ENCODE results near the gene CHAT.

Gene CHAT

DNA sequence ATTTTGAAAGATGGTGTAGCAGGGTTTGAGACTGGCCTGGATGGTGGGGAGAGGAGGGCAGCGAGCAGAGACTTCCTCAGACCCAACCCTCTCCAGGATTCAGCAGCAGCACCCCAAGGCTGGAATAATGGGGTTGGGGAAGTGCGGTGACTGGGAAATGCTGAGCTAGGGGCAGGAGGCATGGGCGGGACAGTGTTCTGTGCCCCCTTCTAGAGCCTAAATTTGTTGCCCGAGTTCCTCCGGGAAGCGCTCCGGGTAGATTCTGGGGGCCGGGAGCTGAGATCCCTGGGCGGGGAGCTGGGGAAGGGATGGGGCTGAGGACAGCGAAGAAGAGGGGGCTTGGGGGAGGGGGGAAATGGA is at the start of gene CHAT:
CHAT (plus strand) TSS at position 156 of the 360 bp plus-strand sequence; CDS start at position 309, 153 bp downstream.
- no peak for DNase-seq

DNA sequence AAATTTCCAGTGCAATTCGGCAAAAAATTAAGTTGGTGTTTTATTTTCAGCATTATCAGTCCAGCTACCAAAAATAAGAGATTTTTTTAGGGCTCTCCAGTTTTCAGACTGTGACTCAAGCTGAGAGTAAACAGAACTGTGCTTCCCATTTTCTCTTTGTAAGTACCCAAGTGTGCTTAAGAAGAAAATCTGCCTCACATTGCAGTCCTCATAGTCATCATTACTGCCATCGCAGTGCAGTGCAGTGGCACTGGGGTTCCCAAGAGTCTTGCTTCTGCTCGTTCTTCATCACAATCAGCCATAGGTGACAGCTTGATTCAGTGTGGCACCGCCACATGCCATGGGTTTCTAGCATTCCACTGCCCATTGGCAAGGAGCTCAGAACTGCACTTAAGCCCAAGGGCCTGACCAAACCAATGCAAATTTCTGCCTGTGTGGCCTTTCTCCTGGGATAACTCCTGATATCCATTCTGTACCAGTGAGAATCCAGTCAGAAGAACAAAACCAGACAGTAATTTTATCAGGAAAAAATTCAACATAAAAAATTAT is 49.3 kb upstream of the CHAT start:
- DNase-seq: no peak

DNA sequence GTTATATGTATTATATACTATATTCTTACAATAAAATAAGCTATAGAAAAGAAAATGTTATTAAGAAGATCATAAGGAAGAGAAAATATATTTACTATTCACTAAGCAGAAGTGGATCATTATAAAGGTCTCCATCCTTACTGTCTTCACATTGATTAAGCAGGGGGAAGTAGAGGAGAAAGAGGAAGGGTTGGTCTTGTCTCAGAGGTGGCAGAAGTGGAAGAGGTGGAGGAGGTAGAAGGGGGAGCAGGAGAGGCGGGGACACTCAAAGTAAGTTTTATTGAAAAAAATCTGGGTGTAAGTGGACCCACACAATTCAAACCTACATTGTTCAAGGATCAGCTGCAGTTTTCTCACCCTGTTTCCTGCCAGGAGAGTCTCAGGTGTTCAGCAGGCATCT is 46.0 kb upstream of the CHAT start:
- DNase-seq: no peak

DNA sequence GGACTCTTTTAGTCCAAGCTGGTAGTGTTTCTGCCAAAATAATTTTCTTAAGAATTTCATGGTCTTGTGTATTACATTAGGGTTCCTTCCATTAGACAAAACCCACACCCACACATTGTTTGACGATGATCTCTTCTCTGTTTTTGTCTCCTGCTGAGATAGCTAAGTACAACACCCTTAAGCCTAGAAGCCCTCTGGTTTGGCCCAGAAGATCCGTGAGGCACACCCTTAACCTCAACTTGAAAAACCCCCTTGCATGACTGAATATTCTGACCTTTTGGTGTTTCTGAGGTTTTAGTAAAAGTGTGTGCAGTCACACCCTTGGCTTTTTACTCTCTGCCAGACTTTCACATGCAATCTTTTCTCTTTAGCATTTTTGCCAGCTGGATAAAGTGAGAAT is 45.6 kb upstream of the CHAT start:
- DNase-seq: no peak

DNA sequence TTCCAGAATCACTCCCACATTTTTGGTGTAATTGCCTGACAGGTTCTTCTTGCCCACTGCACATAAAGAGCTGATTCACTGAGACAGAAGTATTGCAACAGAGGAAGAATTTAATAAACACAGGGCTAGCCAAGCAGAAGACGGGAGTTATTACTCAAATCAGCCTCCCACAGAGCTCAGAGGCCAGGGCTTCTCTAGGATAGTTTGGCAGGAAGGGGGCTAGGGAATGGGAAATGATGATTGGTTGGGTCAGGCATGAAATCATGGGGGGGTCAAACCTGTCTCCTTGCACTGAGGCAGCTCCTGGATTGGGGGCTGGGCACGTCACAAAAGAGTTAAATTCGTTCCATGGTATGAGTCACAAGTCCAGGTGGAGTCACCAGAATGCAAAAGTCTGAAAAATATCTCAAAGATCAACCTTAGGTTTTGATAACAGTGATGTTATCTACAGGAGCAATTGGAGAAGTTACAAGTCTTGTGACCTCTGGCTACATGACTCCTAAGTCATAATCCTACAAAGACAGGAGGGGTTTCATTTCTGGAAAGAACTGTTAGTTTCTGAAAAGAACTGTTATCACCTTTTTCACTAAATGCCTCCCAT is 44.7 kb upstream of the CHAT start:
- no peak for DNase-seq

DNA sequence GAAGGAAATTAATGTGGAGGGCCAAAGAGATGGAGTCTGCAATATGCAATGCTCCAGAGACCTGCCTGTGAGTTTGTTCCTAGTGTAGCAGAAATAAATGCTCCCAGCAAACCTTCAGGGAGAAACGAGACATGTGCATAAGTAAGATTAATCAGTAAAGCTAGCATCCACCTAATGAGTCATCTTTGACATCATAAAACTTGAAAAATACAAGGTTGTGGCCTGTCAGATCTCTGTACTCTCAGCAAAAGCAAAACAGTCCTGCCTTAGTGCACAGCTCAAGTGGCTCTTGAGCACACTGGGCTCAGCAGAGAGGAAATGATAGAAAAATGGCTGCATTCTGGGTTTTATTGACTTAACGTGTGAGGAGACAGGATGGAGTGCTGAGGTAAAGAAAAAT is 42.4 kb upstream of the CHAT start:
- no peak for DNase-seq

DNA sequence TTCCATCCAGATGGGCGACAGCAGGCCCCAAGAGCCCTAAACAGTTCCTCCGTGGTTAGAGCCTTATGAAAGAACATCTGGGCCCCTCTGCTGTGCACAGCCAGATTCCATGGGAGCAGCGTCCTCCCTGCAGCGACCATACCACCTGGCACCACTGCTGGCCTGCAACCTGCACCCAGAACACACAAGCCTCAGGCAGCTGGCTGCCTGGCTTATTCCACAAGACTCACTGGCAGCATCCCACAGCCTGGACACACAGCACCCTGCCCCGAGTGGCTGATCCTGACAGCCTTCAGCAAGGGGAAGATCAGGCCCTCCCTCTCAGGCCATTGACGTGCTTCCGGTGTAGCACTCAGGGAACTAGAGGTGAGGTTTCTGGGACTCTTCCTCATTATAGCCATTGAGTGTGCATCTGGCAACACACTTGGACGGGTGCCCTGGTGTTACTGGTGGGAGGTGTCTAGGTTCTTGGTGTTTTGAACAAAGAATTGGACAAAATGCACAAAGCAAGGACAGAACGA is 41.2 kb upstream of the CHAT start:
- no peak for DNase-seq

DNA sequence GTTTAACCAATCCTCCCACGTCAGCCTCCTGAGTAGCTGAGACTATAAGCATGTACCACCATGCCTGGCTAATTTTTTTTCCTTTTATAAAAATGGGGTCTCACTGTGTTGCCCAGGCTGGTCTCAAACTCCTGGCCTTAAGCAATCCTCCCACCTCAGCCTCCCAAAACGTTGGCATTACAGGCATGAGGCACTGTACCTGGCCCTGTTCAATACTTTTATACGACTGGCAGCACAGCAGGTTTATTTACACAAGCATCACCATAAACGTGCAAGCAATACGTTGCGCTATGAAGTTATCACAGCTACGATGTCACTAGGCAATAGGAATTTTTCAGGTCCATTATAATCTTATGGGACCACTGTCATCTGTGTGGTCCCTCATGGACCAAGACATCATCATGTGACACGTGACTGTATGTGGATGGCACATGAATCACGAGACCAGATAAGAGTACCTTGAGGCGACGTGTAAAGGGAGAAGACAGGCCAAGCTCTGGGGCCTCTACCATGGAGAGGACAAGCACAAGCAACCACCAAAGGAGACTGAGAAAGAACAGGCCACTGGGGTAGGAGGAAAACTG is 38.3 kb upstream of the CHAT start:
- DNase-seq: no peak

DNA sequence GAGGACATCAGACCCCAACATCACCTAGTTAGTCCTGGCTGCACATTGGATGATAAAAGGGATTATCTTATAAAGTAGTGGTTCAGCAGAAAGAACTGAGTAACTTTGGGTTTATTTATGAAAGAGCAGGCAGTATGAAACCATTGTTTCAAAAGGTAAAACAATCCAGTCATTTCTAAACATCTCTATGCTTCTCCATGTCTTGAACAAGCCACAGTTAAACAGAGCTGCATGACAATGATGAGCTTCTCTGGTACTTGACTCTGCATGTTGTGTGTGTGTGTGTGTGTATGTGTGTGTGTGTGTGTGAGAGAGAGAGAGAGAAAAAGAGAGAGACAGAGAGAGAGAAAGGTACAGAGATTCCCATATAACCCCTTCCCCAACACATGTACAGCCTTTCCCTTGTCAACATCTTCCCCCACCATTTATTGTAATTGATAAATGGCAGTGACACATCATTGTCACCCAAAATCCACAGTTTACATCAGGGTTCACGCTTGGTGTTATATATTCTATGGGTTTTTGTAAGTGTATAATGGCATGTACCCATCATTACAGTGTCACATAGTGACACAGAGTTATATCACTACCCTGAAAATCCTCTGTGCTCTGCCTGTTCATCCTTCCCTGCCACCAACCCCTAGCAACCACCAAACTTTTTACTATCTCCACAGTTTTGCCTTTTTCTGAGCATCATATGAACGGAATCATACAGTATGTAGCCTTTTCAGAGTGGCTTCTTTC is 36.5 kb upstream of the CHAT start:
- DNase-seq: no peak

DNA sequence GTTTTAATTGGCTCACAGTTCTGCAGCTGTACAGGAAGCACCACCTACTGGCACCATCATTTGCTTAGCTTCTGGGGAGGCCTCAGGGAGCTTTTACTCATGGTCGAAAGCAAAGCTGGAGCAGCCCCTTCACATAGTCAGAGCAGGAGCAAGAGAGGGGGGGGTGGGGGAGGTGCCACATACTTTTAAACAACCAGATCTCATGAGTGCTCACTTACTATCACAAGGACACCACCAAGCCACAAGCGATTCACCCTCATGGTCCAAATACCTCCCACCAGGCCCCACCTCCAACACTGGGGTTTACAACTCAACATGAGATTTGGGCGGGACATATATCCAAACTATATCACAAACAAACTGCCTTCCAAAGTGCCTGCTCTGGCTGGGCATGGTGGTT is 35.4 kb upstream of the CHAT start:
- DNase-seq: no peak

DNA sequence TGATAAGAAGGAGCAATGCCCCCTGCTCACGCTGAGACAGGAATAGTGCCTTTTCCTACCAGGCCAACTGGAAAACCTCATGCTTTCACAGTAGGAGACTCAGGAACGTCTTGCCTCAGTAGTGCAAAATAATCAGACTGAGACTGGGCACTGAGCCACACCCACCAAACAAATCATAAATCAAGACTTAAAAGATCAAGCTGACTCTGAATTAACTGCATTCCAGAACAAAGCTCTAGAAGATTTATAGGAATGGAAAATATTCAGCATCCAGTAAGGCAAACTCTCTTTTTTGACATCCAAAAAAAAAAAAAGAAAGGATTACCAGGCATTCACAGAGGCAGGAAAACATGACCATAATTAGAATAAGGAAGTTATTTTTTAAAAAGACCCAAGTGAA is 34.2 kb upstream of the CHAT start:
- DNase-seq: no peak

DNA sequence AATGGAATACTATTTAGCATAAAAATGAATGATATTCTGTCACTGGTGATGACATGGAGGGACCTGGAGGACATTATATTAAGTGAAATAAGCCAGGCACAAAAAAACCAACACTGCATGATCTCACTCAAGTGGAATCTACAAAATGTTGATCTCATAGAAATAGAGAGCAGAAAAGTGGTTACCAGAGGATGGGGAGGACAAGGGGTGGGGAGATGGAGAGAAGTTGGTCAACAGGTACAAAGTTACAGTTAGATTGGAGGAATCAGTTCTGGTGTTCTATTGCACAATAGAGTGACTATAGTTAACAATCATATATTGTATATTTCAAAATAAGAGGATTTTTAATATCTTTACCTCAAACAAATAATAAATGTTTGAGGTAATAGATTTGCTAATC is 28.4 kb upstream of the CHAT start:
- DNase-seq: no peak

DNA sequence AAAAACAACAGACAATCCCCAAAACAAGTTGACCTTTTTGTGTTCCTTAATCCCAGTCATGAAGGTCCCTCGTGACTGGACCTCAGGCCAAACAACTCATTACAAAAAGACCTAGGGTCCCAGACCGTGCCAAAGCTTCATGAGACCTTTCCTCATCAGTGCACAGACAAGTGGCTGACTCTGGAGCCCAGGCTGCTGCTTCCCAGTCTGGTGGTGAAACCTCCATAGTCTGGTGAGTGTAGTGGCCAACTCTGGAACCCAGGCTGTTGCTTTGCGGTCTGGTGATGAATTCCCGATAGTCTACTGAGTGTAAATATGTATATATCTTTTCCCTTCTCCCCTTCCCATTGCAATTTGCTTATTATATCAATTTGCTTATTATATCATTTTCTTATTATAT is 25.9 kb upstream of the CHAT start:
- no peak for DNase-seq

DNA sequence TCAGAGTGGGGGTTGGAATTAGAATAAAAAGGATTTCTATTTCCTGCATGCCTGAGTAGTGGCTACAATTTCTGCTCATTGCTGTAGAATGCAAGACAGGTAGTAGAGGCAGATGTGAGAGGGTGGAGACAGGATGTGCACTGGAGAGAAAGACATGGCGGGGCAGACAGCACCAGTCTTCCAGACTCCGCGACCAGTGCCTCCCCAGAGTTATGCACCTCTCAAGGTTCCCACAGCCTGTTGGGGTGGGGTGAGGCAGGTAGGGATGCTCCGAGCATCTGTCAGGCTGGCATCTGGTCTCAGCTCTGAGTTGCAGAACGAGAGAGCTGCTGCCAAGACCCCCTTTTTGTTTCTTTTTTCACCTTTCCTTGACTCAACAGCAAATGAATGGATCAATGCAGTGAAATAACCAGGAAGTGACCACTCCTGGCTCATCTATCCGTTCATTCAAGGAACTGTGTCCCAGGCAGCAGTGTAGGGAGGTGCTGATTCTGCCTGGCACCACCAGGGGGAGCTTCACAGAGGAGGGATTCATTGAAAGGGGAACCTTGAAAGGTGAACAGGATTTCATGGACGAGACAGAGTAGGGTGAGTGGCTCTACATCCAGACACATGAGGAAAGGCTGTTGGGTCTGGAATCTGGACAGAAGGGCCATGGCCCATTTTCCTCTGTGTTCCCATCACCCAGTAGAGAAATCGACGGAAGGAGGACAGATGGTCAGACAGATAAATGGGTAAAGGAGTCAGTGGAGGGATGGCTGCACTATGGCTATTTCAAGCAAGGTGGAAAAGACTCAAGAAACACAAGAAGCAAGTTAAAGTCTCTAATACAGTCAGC is 20.9 kb upstream of the CHAT start:
- no peak for DNase-seq

DNA sequence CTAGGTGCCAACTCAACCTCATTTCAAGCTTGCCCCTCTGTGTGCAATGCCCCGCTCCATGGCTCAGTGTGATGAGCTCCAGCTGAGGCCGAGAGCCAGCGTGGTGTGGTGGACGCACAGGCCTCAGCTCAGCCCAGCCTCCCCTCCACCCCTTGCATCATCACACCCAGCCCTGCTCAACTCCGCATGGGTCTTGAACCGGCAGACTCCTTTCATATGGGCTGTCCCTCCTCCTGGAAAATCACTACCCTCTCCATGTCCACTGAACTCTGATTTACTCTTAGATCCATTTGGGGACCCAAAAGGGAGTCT is 20.3 kb upstream of the CHAT start:
- no peak for DNase-seq

DNA sequence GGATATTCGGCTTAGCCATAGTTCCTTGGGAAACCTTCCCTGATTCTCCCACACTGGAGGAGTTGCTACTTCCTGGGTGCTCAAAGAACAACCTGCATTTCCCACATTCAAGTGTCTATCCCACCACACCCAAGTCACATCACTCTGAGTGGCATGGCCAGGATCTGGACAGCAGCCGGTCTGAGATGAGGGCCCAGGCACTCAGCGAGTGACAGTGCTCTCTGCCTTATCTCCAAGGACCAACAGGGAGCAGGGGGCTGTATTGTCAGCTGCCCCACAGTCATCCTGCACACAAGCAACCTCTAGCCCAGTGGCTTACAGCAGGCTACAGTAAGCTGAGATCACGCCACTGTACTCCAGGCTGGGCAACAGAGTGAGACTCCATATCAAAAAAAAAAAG is 19.8 kb upstream of the CHAT start:
- DNase-seq: no peak

DNA sequence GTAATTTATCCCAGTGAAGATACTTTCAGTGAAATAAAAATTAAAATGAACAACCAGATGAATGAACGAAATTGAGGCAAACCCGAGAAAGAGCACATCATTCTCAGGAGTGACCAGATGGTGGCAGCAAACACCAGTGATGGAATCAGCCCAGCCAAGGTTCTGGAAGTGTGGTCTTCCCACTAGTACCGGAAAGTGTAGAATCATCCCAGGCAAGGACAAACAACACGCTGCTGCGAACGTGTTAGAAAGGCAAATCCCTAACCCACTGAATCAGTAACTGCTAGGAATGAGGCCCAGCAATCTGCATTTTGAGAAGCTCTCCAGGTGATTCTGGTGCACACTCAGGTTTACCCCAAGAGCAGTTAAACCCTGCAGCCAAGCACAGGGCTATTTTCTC is 19.2 kb upstream of the CHAT start:
- DNase-seq: peak; percentile 39

DNA sequence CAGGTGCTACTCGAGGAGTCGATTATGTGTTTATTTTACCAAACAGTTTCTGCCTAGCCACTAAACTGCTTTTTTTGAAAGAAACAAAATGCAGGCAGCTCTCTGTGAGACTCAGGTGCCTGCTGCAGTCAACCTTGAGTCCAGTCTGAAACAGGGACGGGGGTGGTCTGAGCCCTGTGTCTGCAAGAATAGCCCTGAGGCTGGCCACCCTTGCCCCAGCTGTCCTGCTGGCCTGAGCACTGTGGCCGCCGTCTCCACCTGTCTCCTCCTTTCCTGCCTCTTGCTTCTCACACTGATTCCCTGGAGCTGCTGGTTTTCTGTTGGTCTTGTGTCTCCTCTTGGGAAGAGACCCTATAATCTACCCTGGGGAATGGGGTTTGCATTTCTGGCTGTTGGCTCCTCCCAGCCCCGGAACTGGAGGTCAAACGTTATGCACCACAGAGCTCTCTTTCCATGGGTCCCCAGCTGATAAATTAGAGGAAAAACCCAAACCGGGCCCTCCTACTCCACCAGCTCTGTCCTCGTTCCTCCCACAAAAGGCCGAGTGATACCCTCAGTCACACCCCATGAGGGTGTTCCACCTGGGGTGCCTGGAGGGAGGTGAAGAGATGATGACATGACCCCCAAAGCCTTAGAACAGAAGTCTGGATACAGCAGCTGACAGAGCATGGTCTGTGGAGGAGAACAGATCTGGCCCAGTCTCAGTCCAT is 18.7 kb upstream of the CHAT start:
- no peak for DNase-seq

DNA sequence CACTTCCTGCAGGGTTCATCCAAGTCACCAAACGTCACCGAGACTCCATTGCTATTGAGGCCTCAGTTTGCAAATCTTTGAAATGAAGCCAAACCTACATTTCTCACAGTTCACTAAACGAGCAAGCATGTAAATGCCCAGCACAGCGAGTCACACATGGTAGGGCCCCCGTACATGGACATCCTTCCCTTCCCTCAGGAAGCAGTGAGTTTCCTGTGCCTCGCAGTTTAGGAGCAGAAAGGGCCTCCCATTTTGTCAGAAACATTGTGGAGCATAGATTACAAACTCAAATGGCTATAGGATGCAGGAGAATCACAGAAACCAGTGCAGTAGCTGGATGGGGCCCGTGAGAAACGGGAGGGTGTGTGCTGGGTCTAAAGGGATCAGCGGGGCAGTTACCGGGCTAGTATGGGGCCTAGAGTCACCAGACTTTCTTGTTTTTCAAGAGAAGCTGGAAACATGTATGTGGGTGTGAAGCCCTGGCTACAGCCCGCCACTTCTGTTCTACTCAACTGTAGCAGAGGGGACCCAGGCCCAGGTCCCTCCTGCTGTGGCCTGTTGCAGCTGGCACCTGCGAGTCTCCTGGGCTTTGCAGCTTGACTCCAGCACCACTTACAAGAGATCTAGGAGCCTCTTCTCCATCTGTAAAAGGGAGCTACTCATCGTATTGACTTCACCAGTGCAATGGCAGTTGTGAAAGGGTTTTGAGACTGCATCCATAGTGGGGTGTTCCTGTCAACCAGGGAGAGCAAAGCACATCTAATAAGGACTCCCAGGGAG is 17.9 kb upstream of the CHAT start:
- DNase-seq: no peak

DNA sequence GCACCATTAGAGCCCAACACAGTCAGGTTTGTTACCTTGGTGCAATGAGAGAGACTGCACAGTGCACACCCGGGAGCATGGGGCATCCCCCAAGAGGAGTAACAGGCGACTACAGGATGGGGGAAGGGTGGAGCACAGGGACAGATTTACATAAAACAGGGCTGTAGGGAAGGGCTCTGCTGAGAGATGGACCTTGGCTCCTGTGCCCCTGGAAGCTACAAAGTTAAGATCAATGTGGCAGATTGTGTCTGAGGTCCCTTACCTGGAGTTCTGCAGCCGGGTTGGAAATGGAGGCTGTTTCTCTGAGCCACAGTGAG is 17.4 kb upstream of the CHAT start:
- DNase-seq: no peak

DNA sequence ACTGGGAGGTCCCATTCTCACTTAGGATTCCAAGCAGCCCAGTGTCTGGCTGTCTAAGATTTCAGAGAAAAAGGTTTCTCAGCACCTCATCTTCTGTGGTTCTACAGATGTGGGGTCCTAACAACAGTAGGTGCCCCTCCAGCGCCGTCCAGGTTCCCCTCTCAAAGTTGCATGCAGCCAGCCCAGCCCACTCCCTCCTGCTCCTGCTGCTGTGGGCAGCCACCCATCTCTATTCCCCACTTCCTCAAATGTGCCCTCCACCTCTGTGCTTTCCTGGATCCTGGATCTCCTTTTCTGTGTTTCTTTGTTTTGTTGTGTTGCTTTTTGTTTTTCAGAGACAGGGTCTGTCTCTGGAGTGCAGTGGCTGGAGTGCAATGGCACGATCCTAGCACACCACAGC is 17.0 kb upstream of the CHAT start:
- no peak for DNase-seq

Data from NCI-H446 treated with DMSO at 0.1 percent for 48 hours (cell line).